GM10248 (cell line): ENCODE measurements around the gene SOCS1.

Experiments used
- CTCF ChIA-PET: fragments of 300-600 bp; sonication (Branson Sonifier 250); formaldehyde crosslinking; extraction: SDS; loops from one replicate; lab custom pipeline; 2021; ENCODE audit warnings: antibody characterized with exemption; lab: Yijun Ruan, JAX
- POLR2A ChIA-PET: fragments of 350-650 bp; sonication (Branson Sonifier 250); formaldehyde crosslinking; extraction: SDS; loops from one replicate; lab custom pipeline; 2020; ENCODE audit warnings: antibody characterized with exemption; lab: Yijun Ruan, JAX
- DNase-seq: peaks from one replicate; pipeline ENCODE4 v3.0.0; 2012; ENCODE audit errors: extremely low spot score
- CTCF ChIP-seq: IDR thresholded peaks from 2 replicates; pipeline ENCODE4 v1.5.1; 2012; ENCODE audit warnings: mild to moderate bottlenecking, low read depth; ENCODE audit errors: extremely low read depth, missing control alignments, control extremely low read depth

The SOCS1 gene

DNA sequence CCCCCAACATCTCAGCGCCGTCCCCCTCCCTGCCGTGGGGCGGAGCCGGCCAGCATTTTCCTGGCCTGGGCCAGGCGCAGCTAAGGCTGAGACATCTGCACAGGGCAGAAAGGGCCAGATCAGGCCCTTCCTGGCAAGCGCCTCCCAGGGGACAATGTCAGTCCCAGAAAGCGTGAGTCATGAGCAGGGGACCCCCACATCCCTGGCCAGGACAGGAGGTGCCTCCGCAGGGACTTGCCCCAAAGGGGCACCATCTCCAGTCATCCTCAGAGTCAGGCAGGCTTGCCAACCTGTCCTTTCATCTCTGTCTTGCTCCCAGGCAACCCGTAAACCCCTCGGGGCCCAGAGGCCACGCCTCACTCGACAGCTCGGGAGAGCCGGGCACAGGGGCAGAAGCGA is 43.2 kb downstream of the SOCS1 start:
- CTCF ChIA-PET = interaction anchor here (1.0 to 2.1 kb wide), 4 partner anchors 9 to 112 kb away, joined by 3 to 6 read pairs (median 4); no protein-coding TSS in a partner anchor
- POLR2A ChIA-PET = no interaction called here
- DNase-seq = no peak
- TF ChIP-seq CTCF = no peak

- ChIA-PET POLR2A (no interaction called here), CTCF (interaction anchor here (0.6 to 2.1 kb wide), 3 partner anchors 10 to 23 kb away, joined by 3 to 6 read pairs (median 3); no protein-coding TSS in a partner anchor)
- TF ChIP-seq CTCF = no peak
- DNase-seq = no peak
Measured at GRCh38 chr16:11211977-11212797, 43.8 kb downstream of the SOCS1 start.

- TF ChIP-seq CTCF = no peak
- CTCF ChIA-PET = interaction anchor here (0.6 to 2.1 kb wide), 3 partner anchors 11 to 22 kb away, joined by 3 to 6 read pairs (median 3); no protein-coding TSS in a partner anchor
- POLR2A ChIA-PET = no interaction called here
- DNase-seq = no peak
Measured at GRCh38 chr16:11211061-11211976, 44.7 kb downstream of the SOCS1 start.

DNA sequence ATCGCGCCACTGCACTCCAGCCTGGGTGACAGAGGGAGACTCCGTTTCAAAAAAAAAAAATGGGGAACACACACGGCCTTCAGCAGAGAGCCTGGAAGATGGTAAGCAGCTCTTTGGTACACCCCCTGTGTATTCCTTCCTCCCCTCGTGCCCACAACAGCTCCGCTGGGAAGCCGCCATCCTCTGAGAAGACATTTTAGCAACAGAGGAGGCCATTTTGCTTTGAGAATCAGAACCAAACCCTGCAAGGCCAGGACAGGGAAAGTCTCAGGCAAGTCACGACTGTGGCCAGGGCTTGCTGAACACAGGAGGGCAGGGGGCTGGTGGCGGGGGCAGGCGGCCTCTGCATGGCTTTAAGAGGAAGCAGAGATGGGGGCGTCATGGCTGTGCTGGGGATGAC is 45.7 kb downstream of the SOCS1 start:
- ChIA-PET POLR2A (no interaction called here), CTCF (interaction anchor here (1.8 kb wide), 1 partner anchor 8 kb away, joined by 10 read pairs; no protein-coding TSS in a partner anchor)
- DNase-seq = no peak
- TF ChIP-seq CTCF = no peak

DNA sequence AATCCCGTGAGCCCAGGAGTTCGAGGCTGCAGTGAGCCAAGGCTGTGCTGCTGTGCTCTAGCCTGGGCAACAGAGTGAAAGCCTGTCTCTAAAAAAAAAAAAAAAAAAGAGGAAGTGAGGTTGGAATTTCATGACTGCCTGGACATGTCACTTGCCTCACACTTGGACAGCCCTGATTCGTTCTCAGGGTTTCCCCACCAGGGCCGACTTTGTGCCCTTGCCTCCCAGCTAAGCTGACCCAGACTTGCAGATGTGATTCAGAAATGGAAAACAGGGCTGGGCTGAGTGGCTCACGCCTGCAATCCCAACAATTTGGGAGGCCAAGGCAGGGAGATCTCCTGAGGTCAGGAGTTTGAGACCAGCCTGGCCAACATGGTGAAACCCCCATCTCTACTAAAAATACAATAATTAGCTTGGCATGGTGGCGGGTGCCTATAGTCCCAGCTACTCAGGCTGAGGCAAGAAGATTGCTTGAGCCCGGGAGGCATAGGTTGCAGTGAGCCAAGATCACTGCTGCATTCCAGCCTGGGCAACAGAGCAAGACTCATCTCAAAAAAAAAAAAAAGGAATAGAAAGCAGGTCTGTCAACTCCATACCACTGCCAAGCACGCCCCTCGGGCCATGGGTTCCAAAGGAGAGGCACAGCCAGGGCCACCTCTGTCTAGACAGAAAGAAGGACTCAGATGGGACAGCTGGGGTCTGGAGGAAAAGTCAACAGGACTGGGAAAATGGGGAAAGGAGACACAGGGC is 46.9 kb downstream of the SOCS1 start:
- DNase-seq = no peak
- CTCF ChIA-PET = interaction anchor here (0.7 to 1.8 kb wide), 5 partner anchors 9 to 255 kb away, joined by 3 to 10 read pairs (median 3); no protein-coding TSS in a partner anchor
- no peak for TF ChIP-seq CTCF
- POLR2A ChIA-PET = interaction anchor here (0.6 kb wide), 1 partner anchor 58 kb away, joined by 3 read pairs; no protein-coding TSS in a partner anchor
